K562 (cell line): ENCODE measurements around the gene TRPM8. TPM values are rescaled to one million over a fixed set of nuclear protein-coding genes. Genes with fewer than 3 reads are reported as not detected.

Experiments
- BACH1 ChIP-seq: fragments of 200-800 bp; sonication (Bioruptor generic); IDR thresholded peaks from 2 replicates; pipeline ENCODE4 v1.6.1; 2016; ENCODE audit warnings: missing genetic modification characterization, missing compliant biosample characterization
- E2F4 ChIP-seq: sonication (generic); formaldehyde crosslinking; IDR thresholded peaks from 2 replicates; pipeline ENCODE4 v1.8.0; 2022; ENCODE audit warnings: mild to moderate bottlenecking, low read depth, missing genetic modification reagents
- HES1 ChIP-seq: fragments of 450-650 bp; IDR thresholded peaks from 2 replicates; pipeline ENCODE4 v1.6.1; 2016; ENCODE audit warnings: low read depth, mild to moderate bottlenecking, moderate library complexity
- LEF1 ChIP-seq: fragments of 450-650 bp; IDR thresholded peaks from 2 replicates; pipeline ENCODE4 v1.6.1; 2016; ENCODE audit warnings: mild to moderate bottlenecking
- MTA3 ChIP-seq: fragments of 450-650 bp; formaldehyde crosslinking; IDR thresholded peaks from 2 replicates; pipeline ENCODE4 v1.6.1; 2017; ENCODE audit warnings: mild to moderate bottlenecking, borderline replicate concordance
- ZNF24 ChIP-seq: fragments of 450-650 bp; IDR thresholded peaks from 2 replicates; pipeline ENCODE4 v1.6.1; 2016
- ZNF384 ChIP-seq: IDR thresholded peaks from 2 replicates; pipeline ENCODE4 v1.6.1; 2012; ENCODE audit warnings: low read depth, low read length, improper control_type of control experiment
- ZNF518B ChIP-seq: fragments of 250-450 bp; sonication (Bioruptor Pico); IDR thresholded peaks from 2 replicates; pipeline ENCODE4 v1.5.0; 2021; ENCODE audit warnings: mild to moderate bottlenecking, moderate library complexity
- ZNF586 ChIP-seq: fragments of 450-650 bp; formaldehyde crosslinking; conservative IDR thresholded peaks from 2 replicates; pipeline ENCODE4 v1.4.0; 2020; ENCODE audit warnings: mild to moderate bottlenecking, moderate library complexity
- polyA plus RNA-seq, 8 experiments: library from polyadenylated mRNA; depleted of rRNA in 4 of 8; stranded (reverse) in 5 of 8; unstranded in 3 of 8; fragments of >200 nt; fragmentation: Nextera tagmentation in 2 of 8; fragmentation: Illumina TruSeq in 1 of 8; extraction: Ambion mirVana in 2 of 8; extraction: Trizol in 1 of 8; gene quantifications; 2 replicates each; pipeline versions ENCODE4 v1.2.1 to v1.2.3, GENCODE V29; 2011 to 2014; ENCODE audit warnings: inconsistent platforms in 1 of 8, missing spikeins in 1 of 8
- total RNA-seq, 7 experiments: library from RNA; depleted of rRNA in 6 of 7; stranded (reverse); fragments of >200 nt in 6 of 7; fragmentation: Illumina TruSeq in 2 of 7; extraction: Trizol in 2 of 7; gene quantifications; 2 replicates each; pipeline versions ENCODE4 v1.2.1 to v1.2.3, GENCODE V29; 2011 to 2021; ENCODE audit warnings: low replicate concordance in 1 of 7

The TRPM8 gene
- total and polyA plus RNA-seq, 9 of the 15 experiments (the other 6 are each of a cell fraction or from before 2014, with no cell fraction given): not detected

- TF ChIP-seq MTA3 (no peak), ZNF518B (CRISPR knock-in tag) (no peak), HES1 (no peak), BACH1 (tag) (no peak), ZNF586 (CRISPR knock-in tag) (no peak), E2F4 (no peak), ZNF384 (no peak), ZNF24 (no peak), LEF1 (no peak)
- TF ChIP-seq, all 486 proteins: peak for 0
These were observed 36.1 kb downstream of the TRPM8 start (continued) for GRCh38 chr2:233953087-233953801.
